ENCODE results near the gene PRMT1.
"Not testable (repeated sequence)": the region's sequence is repeated elsewhere in the genome, so short reads cannot be mapped to it uniquely, and the experiment has no call there.

The PRMT1 gene

GRCh38 chr19:49677231-49677900, at the start of gene PRMT1:
PRMT1 (plus strand) TSS chr19:49677271; CDS start chr19:49677281, 10 bp downstream.
- in situ Hi-C loops (cut with HindIII; ENCODE audit: low sequenced_read_pairs) = loop anchor here (10.0 kb wide), 1 partner anchor 163 kb away; the partner anchor contains the start of gene FCGRT

- in situ Hi-C loops (cut with HindIII; ENCODE audit: low sequenced_read_pairs) = no loop called here
These were observed 47.4 kb upstream of the PRMT1 start for GRCh38 chr19:49629659-49630058.

DNA sequence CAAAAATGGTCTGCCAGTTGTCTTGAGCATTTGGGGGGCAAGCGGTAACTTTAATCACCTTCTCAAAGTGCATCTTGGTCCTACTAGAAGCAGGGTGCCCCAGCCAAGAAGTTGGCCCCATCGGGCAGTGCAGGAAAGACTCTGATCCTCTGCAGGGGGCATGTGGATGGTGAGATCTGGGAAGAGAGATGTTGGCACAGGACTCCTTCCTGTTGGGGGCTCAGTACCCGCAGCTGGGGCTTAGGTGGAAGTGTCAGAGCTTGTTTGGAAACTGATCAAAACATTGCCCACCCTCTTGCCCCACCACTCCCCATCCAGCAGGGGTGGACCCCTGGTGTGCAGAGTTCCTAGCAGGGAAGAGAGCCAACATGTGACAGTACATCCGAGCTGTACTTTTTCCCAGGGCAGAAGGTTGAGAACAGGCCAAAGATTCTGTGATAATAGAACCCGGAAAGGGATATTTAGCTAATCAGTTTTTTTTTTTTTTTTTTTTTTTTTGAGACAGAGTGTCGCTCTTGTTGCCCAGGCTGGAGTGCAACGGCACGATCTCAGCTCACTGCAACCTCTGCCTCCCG, 46.0 kb upstream of the PRMT1 start:
- in situ Hi-C loops (cut with HindIII; ENCODE audit: low sequenced_read_pairs) = no loop called here

- in situ Hi-C loops (cut with HindIII; ENCODE audit: low sequenced_read_pairs) = no loop called here
These were observed 45.4 kb upstream of the PRMT1 start for GRCh38 chr19:49631610-49632192.

DNA sequence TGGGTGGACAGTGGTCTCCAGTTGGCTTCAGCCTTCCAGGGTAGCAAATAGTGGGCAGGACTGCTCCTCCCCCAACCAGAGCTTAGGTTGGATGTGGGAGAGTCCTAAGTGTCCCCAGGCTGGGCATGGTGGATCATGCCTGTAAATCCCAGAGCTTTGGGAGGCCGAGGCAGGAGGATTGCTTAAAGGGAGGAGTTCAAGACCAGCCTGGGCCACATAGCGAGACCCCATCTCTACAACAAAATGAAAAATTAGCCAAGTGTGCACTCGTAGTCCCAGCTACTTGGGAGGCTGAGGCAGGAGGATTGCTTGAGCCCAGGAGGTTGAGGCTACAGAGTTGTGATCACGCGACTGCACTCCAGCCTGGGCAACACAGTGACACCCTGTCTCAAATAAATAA, 44.5 kb upstream of the PRMT1 start:
- in situ Hi-C loops (cut with HindIII; ENCODE audit: low sequenced_read_pairs) = no loop called here

DNA sequence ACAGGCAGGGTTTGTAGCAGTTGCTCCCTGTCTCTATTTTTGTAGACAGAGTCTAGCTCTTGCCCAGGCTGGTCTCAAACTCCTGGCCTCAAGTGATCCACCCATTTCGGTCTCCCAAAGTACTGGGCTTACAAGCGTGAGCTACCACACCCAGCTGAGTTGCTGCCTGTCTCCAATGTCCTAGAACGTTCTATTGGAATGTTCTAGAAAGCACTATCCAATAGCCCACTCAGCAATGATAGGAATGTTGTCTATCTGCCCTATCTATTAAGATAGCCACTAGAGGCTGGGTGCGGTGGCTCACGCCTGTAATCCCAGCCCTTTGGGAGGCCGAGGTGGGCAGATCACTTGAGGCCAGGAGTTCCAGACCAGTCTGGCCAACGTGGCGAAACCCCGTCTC, 43.8 kb upstream of the PRMT1 start:
- in situ Hi-C loops (cut with HindIII; ENCODE audit: low sequenced_read_pairs) = not testable (repeated sequence)

- in situ Hi-C loops (cut with HindIII; ENCODE audit: low sequenced_read_pairs) = no loop called here
These were observed 41.4 kb upstream of the PRMT1 start for GRCh38 chr19:49635530-49636232.

- in situ Hi-C loops (cut with HindIII; ENCODE audit: low sequenced_read_pairs) = no loop called here
These were observed 40.7 kb upstream of the PRMT1 start for GRCh38 chr19:49636233-49636932.

- in situ Hi-C loops (cut with HindIII; ENCODE audit: low sequenced_read_pairs) = no loop called here
These were observed 39.0 kb upstream of the PRMT1 start for GRCh38 chr19:49637821-49638738.

- in situ Hi-C loops (cut with HindIII; ENCODE audit: low sequenced_read_pairs) = loop anchor here (5.0 kb wide), 1 partner anchor 67 kb away; no protein-coding TSS in a partner anchor
These were observed 37.5 kb upstream of the PRMT1 start for GRCh38 chr19:49639401-49640112.

DNA sequence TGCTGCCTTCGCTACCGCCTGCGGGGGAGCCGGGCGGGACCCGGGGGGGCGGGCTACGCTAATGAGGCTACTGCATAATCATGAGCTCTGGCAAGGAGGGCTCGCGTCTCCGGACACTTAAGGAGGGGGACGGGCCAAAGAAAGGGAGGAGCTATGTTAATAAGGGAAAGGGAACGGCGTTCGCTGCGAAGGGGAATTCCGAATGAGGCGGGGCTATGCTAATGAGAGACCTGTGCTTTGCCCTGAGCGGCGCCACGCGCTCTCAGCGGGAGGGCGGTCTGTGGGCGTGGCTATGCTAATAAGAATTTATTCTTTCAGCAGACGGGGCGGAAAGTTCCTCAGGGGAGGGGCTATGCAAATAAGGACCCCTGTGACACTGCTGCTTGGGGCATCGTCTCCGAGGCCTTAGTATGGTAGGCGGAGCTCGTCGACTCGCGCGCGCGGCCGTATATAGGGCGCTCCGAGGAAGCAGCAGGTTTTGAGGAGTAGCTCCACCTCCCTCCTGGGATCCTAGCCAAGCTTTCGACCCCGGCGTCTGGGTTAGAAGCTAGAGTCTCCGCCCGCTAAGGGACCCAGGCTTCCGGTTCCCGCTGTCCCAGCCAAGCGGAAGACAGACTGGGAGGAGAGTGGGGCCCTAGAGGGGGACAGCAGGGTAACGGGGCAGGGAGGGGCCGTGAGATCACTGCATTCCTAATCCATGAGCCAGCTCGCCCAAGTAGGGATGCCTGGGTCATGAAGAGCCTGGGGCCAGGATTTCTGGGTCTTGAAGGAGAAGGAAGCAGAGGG, 36.8 kb upstream of the PRMT1 start, which contains the start of gene RRAS:
Gene RRAS (minus strand): TSS at position 31 of the 786 bp plus-strand sequence. CDS start 45 bp downstream, outside the sequence.
- in situ Hi-C loops (cut with HindIII; ENCODE audit: low sequenced_read_pairs) = loop anchor here (5.0 kb wide), 1 partner anchor 68 kb away; no protein-coding TSS in a partner anchor

DNA sequence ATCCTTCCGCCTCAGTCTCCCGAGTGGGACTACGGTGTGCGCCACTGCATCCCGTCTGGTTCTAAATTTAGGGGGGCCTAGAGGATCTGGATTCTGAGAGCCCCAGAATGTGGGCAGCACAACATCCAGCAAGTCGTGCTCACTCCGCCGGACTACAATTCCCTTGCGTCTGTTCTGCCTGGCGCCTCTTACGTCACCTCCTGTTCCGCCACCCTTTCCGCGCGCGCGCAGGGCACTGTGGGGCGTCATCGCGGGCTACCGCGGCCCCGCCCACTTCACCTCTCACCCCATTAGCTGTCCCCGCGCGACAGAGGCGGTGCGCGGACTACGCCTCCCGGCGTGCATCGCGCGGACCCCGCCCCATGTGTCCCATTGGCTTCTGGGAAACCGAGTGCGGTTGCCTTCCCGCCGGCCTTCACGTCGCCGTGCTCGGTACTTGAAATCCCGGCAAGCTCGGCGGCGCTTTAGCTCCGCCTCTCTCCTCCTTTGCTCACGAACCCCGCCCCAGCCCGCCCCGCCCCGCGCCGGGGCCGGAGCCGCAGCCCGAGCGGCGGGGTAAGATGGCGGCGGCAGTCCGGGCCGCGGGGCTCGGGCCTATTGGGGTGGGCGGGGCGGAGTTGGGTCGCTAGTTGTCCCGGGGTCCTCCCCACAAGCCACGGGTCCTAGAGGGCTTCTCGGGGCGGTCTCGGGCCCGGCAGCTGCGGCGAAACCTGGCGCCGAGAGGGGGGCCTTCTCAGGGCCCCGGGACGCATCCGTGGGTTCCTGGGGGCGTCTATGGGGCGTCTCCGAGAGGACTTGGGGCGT, 35.2 kb upstream of the PRMT1 start, which contains the start of gene SCAF1:
Gene SCAF1 (plus strand): TSS at position 522 of the 804 bp plus-strand sequence. CDS start 2,818 bp downstream, outside the sequence.
- in situ Hi-C loops (cut with HindIII; ENCODE audit: low sequenced_read_pairs) = loop anchor here (5.0 kb wide), 1 partner anchor 70 kb away; no protein-coding TSS in a partner anchor

- in situ Hi-C loops (cut with HindIII; ENCODE audit: low sequenced_read_pairs) = loop anchor here (5.0 kb wide), 1 partner anchor 70 kb away; no protein-coding TSS in a partner anchor
These were observed 34.5 kb upstream of the PRMT1 start for GRCh38 chr19:49642492-49643035.

- in situ Hi-C loops (cut with HindIII; ENCODE audit: low sequenced_read_pairs) = loop anchor here (5.0 kb wide), 1 partner anchor 71 kb away; no protein-coding TSS in a partner anchor
These were observed 33.6 kb upstream of the PRMT1 start for GRCh38 chr19:49643466-49643865.

GRCh38 chr19:49645592-49645991, 31.5 kb upstream of the PRMT1 start:
- in situ Hi-C loops (cut with HindIII; ENCODE audit: low sequenced_read_pairs) = no loop called here

DNA sequence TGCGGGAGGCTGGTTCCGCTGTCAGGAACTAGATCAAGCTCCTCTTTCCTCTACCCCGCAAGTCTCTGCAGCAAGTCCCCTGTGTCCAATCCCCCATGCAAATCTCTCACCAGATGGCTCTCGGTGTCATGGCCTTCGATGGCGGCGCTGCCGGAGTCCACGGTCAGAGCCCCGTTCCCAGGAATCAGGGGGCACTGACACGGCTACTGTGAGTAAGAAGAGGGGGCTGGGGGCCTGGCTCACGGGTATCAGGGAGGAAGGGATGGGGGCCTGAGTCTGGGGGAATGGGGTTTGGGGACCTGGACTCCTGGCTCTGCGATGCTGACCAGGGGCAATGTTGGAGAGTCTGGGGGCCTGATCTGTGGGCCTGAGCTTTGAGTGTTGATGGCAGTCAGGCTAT, 31.1 kb upstream of the PRMT1 start:
- in situ Hi-C loops (cut with HindIII; ENCODE audit: low sequenced_read_pairs) = no loop called here

DNA sequence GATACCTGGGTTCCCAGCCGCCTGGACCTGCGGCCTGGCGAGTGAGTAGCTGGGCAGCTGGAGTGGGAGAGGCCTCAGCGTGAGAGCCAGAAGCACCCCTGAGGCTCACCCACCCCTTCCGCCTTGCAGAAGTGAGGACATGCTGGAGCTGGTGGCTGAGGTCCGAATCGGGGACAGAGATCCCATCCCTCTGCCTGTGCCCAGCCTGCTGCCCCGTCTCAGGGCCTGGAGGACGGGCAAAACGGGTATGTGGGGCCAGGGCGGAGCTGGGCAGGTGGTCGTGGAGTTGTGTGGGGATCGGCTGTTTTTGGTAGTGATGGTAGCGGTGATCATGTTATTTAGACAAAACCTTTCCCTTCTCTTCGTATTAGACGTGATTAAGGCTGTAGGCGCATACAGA, 30.5 kb upstream of the PRMT1 start:
- in situ Hi-C loops (cut with HindIII; ENCODE audit: low sequenced_read_pairs) = no loop called here
